AG04450 (cell line): Measurements from ENCODE around the gene UBE2F. TPM values are rescaled to one million over a fixed set of nuclear protein-coding genes. Genes with fewer than 3 reads are reported as not detected.
"Not testable (repeated sequence)": the region's sequence is repeated elsewhere in the genome, so short reads cannot be mapped to it uniquely, and the experiment has no call there.

Experiments used
- CTCF ChIA-PET: fragments of 300-600, 350-600 bp; formaldehyde crosslinking; extraction: SDS; loops from one replicate; lab custom pipeline; 2022; ENCODE audit warnings: antibody characterized with exemption, inconsistent platforms; lab: Charles Lee
- POLR2A ChIA-PET: fragments of 350-600 bp; formaldehyde crosslinking; extraction: SDS; loops from one replicate; lab custom pipeline; 2021; ENCODE audit warnings: antibody characterized with exemption, inconsistent platforms; lab: Yijun Ruan, JAX
- DNase-seq: peaks from one replicate; pipeline ENCODE4 v3.0.0-alpha.2; 2011; ENCODE audit warnings: low read depth, low spot score
- H3K27ac ChIP-seq: one replicate; pipeline ENCODE4 v1.5.1; 2012; ENCODE audit warnings: low read depth, low read length, control low read depth
- H3K27me3 ChIP-seq: one replicate; pipeline ENCODE4 v1.6.0; 2012; ENCODE audit warnings: low read length; ENCODE audit not compliant: control insufficient read depth, insufficient read depth
- H3K4me3 ChIP-seq: 2 replicates; pipeline ENCODE4 v1.5.1; 2011; ENCODE audit warnings: mild to moderate bottlenecking, low read depth, low read length, control low read depth
- H3K9me3 ChIP-seq: 2 replicates; pipeline ENCODE4 v1.5.1; 2012; ENCODE audit warnings: low read length; ENCODE audit not compliant: control insufficient read depth, insufficient read depth
- CTCF ChIP-seq: IDR thresholded peaks from 2 replicates; pipeline ENCODE4 v1.5.1; 2011; ENCODE audit warnings: low read depth, low read length, control low read depth, inconsistent platforms
- polyA plus RNA-seq: library from polyadenylated mRNA; depleted of rRNA; stranded (reverse); fragments of >200 nt; gene quantifications from 2 replicates; pipeline ENCODE4 v1.2.3, GENCODE V29; 2011

The UBE2F gene
- polyA plus RNA-seq, 1 experiment = 119 TPM

- Histone ChIP-seq H3K4me3 (no peak overlapping the region), H3K9me3 (no peaks in the 10 kb centered on the region), H3K27me3 (no peaks in the 10 kb centered on the region), H3K27ac (no peak overlapping the region)
- TF ChIP-seq CTCF = no peak
- POLR2A ChIA-PET = no interaction called here
- CTCF ChIA-PET = interaction anchor here (0.9 kb wide), 1 partner anchor 58 kb away, joined by 3 read pairs; no protein-coding TSS in a partner anchor
- DNase-seq = no peak
Observed at GRCh38 chr2:237980751-237981150, 13.9 kb downstream of the UBE2F start.

GRCh38 chr2:237981621-237982020 is 14.8 kb downstream of the UBE2F start:
- H3K27ac ChIP-seq, H3K9me3 ChIP-seq, H3K4me3 ChIP-seq, H3K27me3 ChIP-seq, DNase-seq, POLR2A ChIA-PET, CTCF ChIA-PET: not testable (repeated sequence)

DNA sequence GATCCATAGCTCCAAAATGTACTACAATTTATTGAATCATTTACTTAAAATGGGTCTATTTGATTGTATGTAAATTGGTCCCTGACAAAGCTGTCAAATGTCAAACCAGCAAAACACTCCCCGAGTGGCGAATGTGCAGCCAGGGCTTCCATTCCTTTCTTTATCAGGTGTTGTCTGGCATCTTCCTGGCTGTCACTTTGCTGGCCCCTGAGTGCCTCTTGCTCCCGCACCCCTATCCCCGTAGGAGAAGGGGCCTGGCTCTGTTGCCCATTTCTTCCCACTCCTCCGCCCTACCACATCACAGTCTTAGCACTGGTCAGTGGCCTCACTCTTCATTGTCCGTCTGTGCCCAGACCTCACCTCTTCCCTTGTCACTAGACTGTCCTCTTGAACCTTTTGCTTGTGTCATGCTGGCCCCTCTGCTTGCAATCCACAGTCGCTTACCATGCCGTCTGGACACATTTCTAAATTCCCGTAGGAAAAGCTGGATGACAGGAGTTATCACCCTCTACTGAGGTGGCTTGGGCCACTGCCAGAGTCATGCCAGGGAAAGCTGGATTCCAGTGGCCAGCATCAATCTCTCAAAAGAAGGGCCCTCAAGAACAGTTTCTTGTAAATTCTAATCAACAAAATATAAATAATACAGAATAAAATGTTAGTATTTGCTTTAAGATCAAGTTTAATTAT is 15.4 kb downstream of the UBE2F start:
- TF ChIP-seq CTCF = no peak
- Histone ChIP-seq H3K4me3 (no peak overlapping the region), H3K9me3 (no peaks in the 10 kb centered on the region), H3K27me3 (no peaks in the 10 kb centered on the region), H3K27ac (no peak overlapping the region)
- ChIA-PET CTCF (interaction anchor here (0.7 kb wide), 1 partner anchor 113 kb away, joined by 3 read pairs; no protein-coding TSS in a partner anchor), POLR2A (no interaction called here)
- no peak for DNase-seq

- Histone ChIP-seq H3K27me3 (no peaks in the 10 kb centered on the region), H3K4me3 (no peak overlapping the region), H3K27ac (no peak overlapping the region), H3K9me3 (no peaks in the 10 kb centered on the region)
- CTCF ChIA-PET = no interaction called here
- no peak for TF ChIP-seq CTCF
- POLR2A ChIA-PET = no interaction called here
- no peak for DNase-seq
Observed at GRCh38 chr2:237983922-237984321, 17.1 kb downstream of the UBE2F start.

- Histone ChIP-seq H3K4me3 (no peak overlapping the region), H3K27ac (no peak overlapping the region), H3K9me3 (no peaks in the 10 kb centered on the region), H3K27me3 (no peaks in the 10 kb centered on the region)
- ChIA-PET CTCF (no interaction called here), POLR2A (no interaction called here)
- DNase-seq = no peak
- no peak for TF ChIP-seq CTCF
Observed at GRCh38 chr2:237987268-237987667, 20.5 kb downstream of the UBE2F start.
